Ovary (tissue), 3 donors: Measurements from ENCODE around the gene ARMH3.

Experiments
- POLR2A ChIP-seq: fragments of 450-650 bp; IDR thresholded peaks from one replicate; pipeline ENCODE4 v1.6.1; 2017; ENCODE audit warnings: antibody characterized with exemption, mild to moderate bottlenecking, moderate library complexity
- TF ChIP-seq, protein P1 (sequence below), 3 donors: fragments of 450-650 bp in 2 of 3; fragments of 200-600 bp in 1 of 3; IDR thresholded peaks; one replicate each; pipeline versions ENCODE4 v1.5.1 to v1.8.0; 2016 to 2022; ENCODE audit warnings: antibody characterized with exemption in 3 of 3, mild to moderate bottlenecking in 1 of 3
- donor health status: DM: no; HTN: no; CAD: no.

GRCh38 chr10:101952191-101952590, 103.8 kb downstream of the ARMH3 start:
- TF ChIP-seq, protein P1, sequence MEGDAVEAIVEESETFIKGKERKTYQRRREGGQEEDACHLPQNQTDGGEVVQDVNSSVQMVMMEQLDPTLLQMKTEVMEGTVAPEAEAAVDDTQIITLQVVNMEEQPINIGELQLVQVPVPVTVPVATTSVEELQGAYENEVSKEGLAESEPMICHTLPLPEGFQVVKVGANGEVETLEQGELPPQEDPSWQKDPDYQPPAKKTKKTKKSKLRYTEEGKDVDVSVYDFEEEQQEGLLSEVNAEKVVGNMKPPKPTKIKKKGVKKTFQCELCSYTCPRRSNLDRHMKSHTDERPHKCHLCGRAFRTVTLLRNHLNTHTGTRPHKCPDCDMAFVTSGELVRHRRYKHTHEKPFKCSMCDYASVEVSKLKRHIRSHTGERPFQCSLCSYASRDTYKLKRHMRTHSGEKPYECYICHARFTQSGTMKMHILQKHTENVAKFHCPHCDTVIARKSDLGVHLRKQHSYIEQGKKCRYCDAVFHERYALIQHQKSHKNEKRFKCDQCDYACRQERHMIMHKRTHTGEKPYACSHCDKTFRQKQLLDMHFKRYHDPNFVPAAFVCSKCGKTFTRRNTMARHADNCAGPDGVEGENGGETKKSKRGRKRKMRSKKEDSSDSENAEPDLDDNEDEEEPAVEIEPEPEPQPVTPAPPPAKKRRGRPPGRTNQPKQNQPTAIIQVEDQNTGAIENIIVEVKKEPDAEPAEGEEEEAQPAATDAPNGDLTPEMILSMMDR (IDR thresholded peaks at IDR 0.05), result no peak
- TF ChIP-seq POLR2A, result no peak
